ENCODE data around the gene PHF23.
A peak's percentile ranks its signal among the peaks of the same experiment; 100 is the strongest.

The PHF23 gene

GRCh38 chr17:7221278-7222092 lies 17.8 kb downstream of the PHF23 start:
- Histone ChIP-seq H3K27me3 (replicated peaks in 2 of 5; ENCODE audit: control insufficient read depth in 4 of 5, insufficient read depth in 5 of 5, low read length in 4 of 5) (no peaks in the 10 kb centered on the region), H3K36me3 (ENCODE audit: control insufficient read depth in 4 of 4, insufficient read depth in 4 of 4, low read length in 3 of 4) (peaks cover 4 to 54% (median 44%) of the 10 kb centered on the region in 4 experiments), H3K4me3 (ENCODE audit: control insufficient read depth in 1 of 7, extremely low read depth in 1 of 7, insufficient read depth in 4 of 7, low read depth in 2 of 7, low read length in 6 of 7) (peak overlapping the region in 1 of 7 experiments; percentile 89), H3K27ac (ENCODE audit: insufficient read depth in 1 of 2, low read depth in 1 of 2, low read length in 2 of 2, poor library complexity in 1 of 2, severe bottlenecking in 2 of 2) (no peak overlapping the region), H3K4me1 (ENCODE audit: control extremely low read depth in 1 of 4, control insufficient read depth in 4 of 4, insufficient read depth in 4 of 4, low read length in 3 of 4) (peaks cover 0 to 45% (median 41%) of the 10 kb centered on the region in 4 experiments), H3K9me3 (ENCODE audit: control extremely low read depth in 1 of 5, control insufficient read depth in 4 of 5, insufficient read depth in 2 of 5, low read depth in 1 of 5, low read length in 4 of 5) (no peaks in the 10 kb centered on the region)
- no peak for DNase-seq
- POLR2A ChIA-PET, result interaction anchor here (0.6 to 2.9 kb wide), 6 partner anchors 13 to 115 kb away, joined by 3 to 21 read pairs (median 4); partner anchors contain the start of genes ACAP1, DVL2 and PHF23
- WGBS (ENCODE audit: insufficient coverage), result 93% methylated on average over 10 of the region's 10 CpGs
- CTCF ChIA-PET, result interaction anchor here (0.7 to 5.3 kb wide), 21 partner anchors 9 to 177 kb away, joined by 3 to 75 read pairs (median 4); partner anchors contain the start of genes ACAP1, ASGR1, DVL2 and GABARAP

DNA sequence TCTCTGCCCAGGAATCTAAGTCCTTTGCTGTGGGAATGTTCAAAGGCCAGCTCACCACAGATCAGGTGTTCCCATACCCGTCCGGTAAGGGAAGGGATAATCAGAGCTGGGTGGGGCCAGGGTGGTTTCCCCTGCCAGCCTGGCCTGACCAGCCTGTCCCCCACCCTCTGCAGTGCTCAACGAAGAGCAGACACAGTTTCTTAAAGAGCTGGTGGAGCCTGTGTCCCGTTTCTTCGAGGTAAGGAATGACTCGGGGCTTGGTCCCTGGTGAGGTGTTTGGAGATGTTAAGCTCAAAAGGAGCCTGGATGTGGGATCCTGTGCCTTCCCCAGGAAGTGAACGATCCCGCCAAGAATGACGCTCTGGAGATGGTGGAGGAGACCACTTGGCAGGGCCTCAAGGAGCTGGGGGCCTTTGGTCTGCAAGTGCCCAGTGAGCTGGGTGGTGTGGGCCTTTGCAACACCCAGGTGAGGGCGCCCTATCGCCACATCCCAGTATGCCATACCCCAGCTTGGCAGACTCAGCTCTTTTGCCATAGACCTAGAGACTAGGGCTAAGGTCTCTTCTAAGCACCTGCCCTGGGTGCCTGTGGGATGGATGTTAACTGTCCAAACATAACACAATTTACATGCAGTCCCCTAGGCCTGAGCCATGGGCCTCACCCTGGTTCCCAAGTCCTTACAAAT lies 18.5 kb downstream of the PHF23 start:
- POLR2A ChIA-PET, result interaction anchor here (0.6 to 2.9 kb wide), 7 partner anchors 14 to 791 kb away, joined by 3 to 21 read pairs (median 4); partner anchors contain the start of genes ACAP1, DVL2 and PHF23
- Histone ChIP-seq H3K27ac (ENCODE audit: insufficient read depth in 1 of 2, low read depth in 1 of 2, low read length in 2 of 2, poor library complexity in 1 of 2, severe bottlenecking in 2 of 2) (peak overlapping the region; percentile 58 to 76), H3K4me3 (ENCODE audit: control insufficient read depth in 1 of 7, extremely low read depth in 1 of 7, insufficient read depth in 4 of 7, low read depth in 2 of 7, low read length in 6 of 7) (peak overlapping the region; percentile 79 to 94 (median 87)), H3K36me3 (ENCODE audit: control insufficient read depth in 4 of 4, insufficient read depth in 4 of 4, low read length in 3 of 4) (peaks cover 4 to 47% (median 41%) of the 10 kb centered on the region in 4 experiments), H3K4me1 (ENCODE audit: control extremely low read depth in 1 of 4, control insufficient read depth in 4 of 4, insufficient read depth in 4 of 4, low read length in 3 of 4) (peaks cover 0 to 52% (median 49%) of the 10 kb centered on the region in 4 experiments), H3K9me3 (ENCODE audit: control extremely low read depth in 1 of 5, control insufficient read depth in 4 of 5, insufficient read depth in 2 of 5, low read depth in 1 of 5, low read length in 4 of 5) (no peaks in the 10 kb centered on the region), H3K27me3 (replicated peaks in 2 of 5; ENCODE audit: control insufficient read depth in 4 of 5, insufficient read depth in 5 of 5, low read length in 4 of 5) (no peaks in the 10 kb centered on the region)
- peak; percentile 70 to 81 (median 80) for DNase-seq
- WGBS (ENCODE audit: insufficient coverage), result 23% methylated on average over 9 of the region's 11 CpGs
- CTCF ChIA-PET, result interaction anchor here (0.7 to 5.3 kb wide), 22 partner anchors 8 to 177 kb away, joined by 3 to 75 read pairs (median 4); partner anchors contain the start of genes ACAP1, ASGR1, DVL2 and GABARAP

DNA sequence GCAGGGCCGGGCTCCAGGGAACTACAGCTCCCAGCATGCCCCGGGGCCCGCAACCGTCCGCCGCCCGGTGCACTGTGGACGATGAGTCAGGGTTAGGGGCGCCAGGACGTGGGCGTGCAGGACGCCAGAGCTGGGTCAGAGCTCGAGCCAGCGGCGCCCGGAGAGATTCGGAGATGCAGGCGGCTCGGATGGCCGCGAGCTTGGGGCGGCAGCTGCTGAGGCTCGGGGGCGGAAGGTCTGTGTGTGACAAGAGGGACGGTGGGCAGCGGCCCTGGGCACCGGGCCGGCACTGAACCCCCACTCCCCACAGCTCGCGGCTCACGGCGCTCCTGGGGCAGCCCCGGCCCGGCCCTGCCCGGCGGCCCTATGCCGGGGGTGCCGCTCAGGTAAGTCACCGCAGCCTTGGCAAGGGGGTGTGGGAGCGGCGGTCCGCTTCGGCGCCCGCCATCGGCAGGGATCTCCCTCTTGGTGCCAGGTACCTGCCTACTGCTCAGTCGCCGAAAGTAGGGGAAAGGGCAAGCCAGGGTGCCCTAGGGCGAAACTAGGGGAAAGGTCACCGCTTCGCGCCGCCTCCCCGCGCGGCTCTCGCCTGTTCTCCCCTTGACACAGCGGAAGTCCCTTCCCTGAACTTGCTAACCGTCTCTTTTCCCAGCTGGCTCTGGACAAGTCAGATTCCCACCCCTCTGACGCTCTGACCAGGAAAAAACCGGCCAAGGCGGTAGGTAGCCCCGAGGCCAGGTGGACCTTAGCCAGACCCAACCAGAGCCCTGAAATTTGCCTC lies 19.3 kb downstream of the PHF23 start, which contains the start of the genes ACADVL and DLG4:
Gene ACADVL (plus strand): TSS at position 127 of the 781 bp plus-strand sequence. CDS start 47 bp downstream, at position 174.
Gene DLG4 (minus strand): TSS at position 25 of the 781 bp plus-strand sequence.
- peak; percentile 79 to 87 (median 81) for DNase-seq
- ChIA-PET CTCF (interaction anchor here (0.8 to 5.3 kb wide), 22 partner anchors 12 to 175 kb away, joined by 3 to 75 read pairs (median 4); partner anchors contain the start of genes ACAP1, DVL2, GABARAP and PHF23), POLR2A (interaction anchor here (0.6 to 2.9 kb wide), 5 partner anchors 14 to 791 kb away, joined by 3 to 21 read pairs (median 5); partner anchors contain the start of genes DVL2, GABARAP and PHF23)
- peak within 1 kb of the TSS; percentile 58 to 76 for H3K27ac ChIP-seq (ENCODE audit: insufficient read depth in 1 of 2, low read depth in 1 of 2, low read length in 2 of 2, poor library complexity in 1 of 2, severe bottlenecking in 2 of 2)
- H3K9me3 ChIP-seq (ENCODE audit: control extremely low read depth in 1 of 5, control insufficient read depth in 4 of 5, insufficient read depth in 2 of 5, low read depth in 1 of 5, low read length in 4 of 5), result no peaks in the 10 kb centered on the region
- H3K27me3 ChIP-seq (replicated peaks in 2 of 5; ENCODE audit: control insufficient read depth in 4 of 5, insufficient read depth in 5 of 5, low read length in 4 of 5), result no peaks in the 10 kb centered on the region
- H3K4me1 ChIP-seq (ENCODE audit: control extremely low read depth in 1 of 4, control insufficient read depth in 4 of 4, insufficient read depth in 4 of 4, low read length in 3 of 4), result peaks cover 5 to 58% (median 56%) of the 10 kb centered on the region in 4 experiments
- H3K36me3 ChIP-seq (ENCODE audit: control insufficient read depth in 4 of 4, insufficient read depth in 4 of 4, low read length in 3 of 4), result peaks cover 4 to 39% (median 34%) of the 10 kb centered on the region in 4 experiments
- peak within 1 kb of the TSS; percentile 79 to 94 (median 87) for H3K4me3 ChIP-seq (ENCODE audit: control insufficient read depth in 1 of 7, extremely low read depth in 1 of 7, insufficient read depth in 4 of 7, low read depth in 2 of 7, low read length in 6 of 7)
- 0% methylated on average over 53 of the region's 63 CpGs for WGBS (ENCODE audit: insufficient coverage)

DNA sequence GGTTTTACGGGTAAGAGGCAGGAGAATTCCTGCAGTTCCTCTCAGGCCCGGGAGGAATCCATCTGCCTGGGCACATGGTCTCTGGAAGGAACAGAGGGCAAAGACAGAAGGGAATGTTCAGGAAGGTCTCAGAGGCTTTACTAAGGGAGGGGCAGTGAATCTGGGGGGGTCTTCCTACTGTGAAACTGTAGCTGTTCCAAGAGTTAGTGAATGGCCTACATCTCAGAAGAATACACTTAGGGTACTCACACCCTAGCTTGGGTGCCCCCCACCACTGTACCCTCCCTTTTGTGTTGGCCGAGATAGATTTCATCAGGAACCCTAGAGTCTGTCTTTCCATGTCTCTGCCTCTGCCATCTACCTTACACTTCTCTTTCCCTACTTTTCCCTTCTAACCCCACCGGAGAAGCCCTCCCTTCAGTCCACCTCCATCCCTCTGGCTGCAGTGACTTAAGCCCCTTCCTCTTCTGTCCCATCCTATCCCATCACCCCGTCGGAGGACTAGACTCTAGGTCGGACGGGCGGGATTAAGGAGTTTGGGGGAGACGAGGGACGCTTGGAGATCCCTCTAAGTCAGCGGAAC lies 19.9 kb downstream of the PHF23 start:
- WGBS (ENCODE audit: insufficient coverage), result 16% methylated on average over 12 of the region's 12 CpGs
- ChIA-PET CTCF (interaction anchor here (0.8 to 5.3 kb wide), 11 partner anchors 11 to 174 kb away, joined by 3 to 75 read pairs (median 4); partner anchors contain the start of genes ACAP1, DVL2 and GABARAP), POLR2A (interaction anchor here (1.0 to 2.9 kb wide), 3 partner anchors 15 to 23 kb away, joined by 4 to 21 read pairs (median 11); partner anchors contain the start of genes DVL2, GABARAP and PHF23)
- Histone ChIP-seq H3K4me1 (ENCODE audit: control extremely low read depth in 1 of 4, control insufficient read depth in 4 of 4, insufficient read depth in 4 of 4, low read length in 3 of 4) (peaks cover 5 to 65% (median 59%) of the 10 kb centered on the region in 4 experiments), H3K27me3 (replicated peaks in 2 of 5; ENCODE audit: control insufficient read depth in 4 of 5, insufficient read depth in 5 of 5, low read length in 4 of 5) (no peaks in the 10 kb centered on the region), H3K27ac (ENCODE audit: insufficient read depth in 1 of 2, low read depth in 1 of 2, low read length in 2 of 2, poor library complexity in 1 of 2, severe bottlenecking in 2 of 2) (peak overlapping the region in 1 of 2 experiments; percentile 76), H3K4me3 (ENCODE audit: control insufficient read depth in 1 of 7, extremely low read depth in 1 of 7, insufficient read depth in 4 of 7, low read depth in 2 of 7, low read length in 6 of 7) (peak overlapping the region; percentile 79 to 94 (median 87)), H3K36me3 (ENCODE audit: control insufficient read depth in 4 of 4, insufficient read depth in 4 of 4, low read length in 3 of 4) (peaks cover 4 to 34% (median 28%) of the 10 kb centered on the region in 4 experiments), H3K9me3 (ENCODE audit: control extremely low read depth in 1 of 5, control insufficient read depth in 4 of 5, insufficient read depth in 2 of 5, low read depth in 1 of 5, low read length in 4 of 5) (no peaks in the 10 kb centered on the region)
- DNase-seq, result no peak

DNA sequence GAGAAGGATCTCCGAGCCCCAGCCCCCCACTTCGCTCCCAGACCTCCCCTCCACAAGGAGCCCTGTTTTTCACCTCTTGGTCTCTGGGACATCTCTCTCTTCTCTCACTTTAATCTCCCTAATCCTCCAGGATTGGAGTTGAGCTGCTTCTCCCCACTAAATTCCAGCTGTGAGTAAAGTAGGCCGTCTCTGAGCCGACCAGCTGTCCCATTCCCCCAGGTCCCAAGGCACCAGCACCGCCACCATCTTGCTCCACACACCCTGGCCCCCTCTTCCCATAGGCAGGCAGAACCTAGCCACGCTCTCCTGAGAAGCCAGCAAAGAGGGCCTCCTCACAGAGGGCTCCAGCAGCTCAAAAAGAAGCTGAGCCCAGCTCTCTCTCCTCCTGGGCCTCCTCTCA lies 20.5 kb downstream of the PHF23 start:
- Histone ChIP-seq H3K9me3 (ENCODE audit: control extremely low read depth in 1 of 5, control insufficient read depth in 4 of 5, insufficient read depth in 2 of 5, low read depth in 1 of 5, low read length in 4 of 5) (no peaks in the 10 kb centered on the region), H3K4me3 (ENCODE audit: control insufficient read depth in 1 of 7, extremely low read depth in 1 of 7, insufficient read depth in 4 of 7, low read depth in 2 of 7, low read length in 6 of 7) (peak overlapping the region in 2 of 7 experiments; percentile 88 to 89), H3K27ac (ENCODE audit: insufficient read depth in 1 of 2, low read depth in 1 of 2, low read length in 2 of 2, poor library complexity in 1 of 2, severe bottlenecking in 2 of 2) (peak overlapping the region in 1 of 2 experiments; percentile 76), H3K27me3 (replicated peaks in 2 of 5; ENCODE audit: control insufficient read depth in 4 of 5, insufficient read depth in 5 of 5, low read length in 4 of 5) (no peaks in the 10 kb centered on the region), H3K36me3 (ENCODE audit: control insufficient read depth in 4 of 4, insufficient read depth in 4 of 4, low read length in 3 of 4) (peaks cover 4 to 28% (median 25%) of the 10 kb centered on the region in 4 experiments), H3K4me1 (ENCODE audit: control extremely low read depth in 1 of 4, control insufficient read depth in 4 of 4, insufficient read depth in 4 of 4, low read length in 3 of 4) (peaks cover 5 to 70% (median 62%) of the 10 kb centered on the region in 4 experiments)
- ChIA-PET CTCF (interaction anchor here (1.2 to 5.3 kb wide), 4 partner anchors 15 to 174 kb away, joined by 3 to 75 read pairs (median 18); partner anchors contain the start of genes DVL2 and GABARAP), POLR2A (interaction anchor here (2.9 kb wide), 1 partner anchor 19 kb away, joined by 21 read pairs; the partner anchor contains the start of gene PHF23)
- 100% methylated on average over 2 of the region's 6 CpGs for WGBS (ENCODE audit: insufficient coverage)
- no peak for DNase-seq
